ENCODE results near the gene FRMD5. TPM values are rescaled to one million over a fixed set of nuclear protein-coding genes. Genes with fewer than 3 reads are reported as not detected.

Gene FRMD5
- polyA plus RNA-seq, 1 donor from 2014 or later = 25.8 TPM

GRCh38 chr15:43913941-43914340 is 281.1 kb downstream of the FRMD5 start:
- no peak overlapping the region for H2AFZ ChIP-seq (ENCODE audit: low read depth, low read length)
- H3K4me3 ChIP-seq (ENCODE audit: low read length) = no peak overlapping the region
- no peaks in the 10 kb centered on the region for H3K9me3 ChIP-seq (ENCODE audit: low read length)
- H3K36me3 ChIP-seq (ENCODE audit: insufficient read depth, low read length) = no peaks in the 10 kb centered on the region
- TF ChIP-seq RAD21 (conservative IDR thresholded peaks at IDR 0.05) (no peak), EZH2 (IDR thresholded peaks at IDR 0.05; ENCODE audit: borderline replicate concordance, insufficient read depth, low read length, poor library complexity, severe bottlenecking) (no peak), POLR2AphosphoS5 (IDR thresholded peaks at IDR 0.05) (no peak), EP300 (conservative IDR thresholded peaks at IDR 0.05; ENCODE audit: poor library complexity, severe bottlenecking) (no peak), TAF1 (IDR thresholded peaks at IDR 0.05; ENCODE audit: low read depth) (no peak), MXI1 (conservative IDR thresholded peaks at IDR 0.05; ENCODE audit: poor library complexity, severe bottlenecking) (no peak), SMC3 (conservative IDR thresholded peaks at IDR 0.05; ENCODE audit: poor library complexity) (no peak), REST (IDR thresholded peaks at IDR 0.05; ENCODE audit: borderline replicate concordance) (no peak)
- TF ChIP-seq, protein P1, sequence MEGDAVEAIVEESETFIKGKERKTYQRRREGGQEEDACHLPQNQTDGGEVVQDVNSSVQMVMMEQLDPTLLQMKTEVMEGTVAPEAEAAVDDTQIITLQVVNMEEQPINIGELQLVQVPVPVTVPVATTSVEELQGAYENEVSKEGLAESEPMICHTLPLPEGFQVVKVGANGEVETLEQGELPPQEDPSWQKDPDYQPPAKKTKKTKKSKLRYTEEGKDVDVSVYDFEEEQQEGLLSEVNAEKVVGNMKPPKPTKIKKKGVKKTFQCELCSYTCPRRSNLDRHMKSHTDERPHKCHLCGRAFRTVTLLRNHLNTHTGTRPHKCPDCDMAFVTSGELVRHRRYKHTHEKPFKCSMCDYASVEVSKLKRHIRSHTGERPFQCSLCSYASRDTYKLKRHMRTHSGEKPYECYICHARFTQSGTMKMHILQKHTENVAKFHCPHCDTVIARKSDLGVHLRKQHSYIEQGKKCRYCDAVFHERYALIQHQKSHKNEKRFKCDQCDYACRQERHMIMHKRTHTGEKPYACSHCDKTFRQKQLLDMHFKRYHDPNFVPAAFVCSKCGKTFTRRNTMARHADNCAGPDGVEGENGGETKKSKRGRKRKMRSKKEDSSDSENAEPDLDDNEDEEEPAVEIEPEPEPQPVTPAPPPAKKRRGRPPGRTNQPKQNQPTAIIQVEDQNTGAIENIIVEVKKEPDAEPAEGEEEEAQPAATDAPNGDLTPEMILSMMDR (IDR thresholded peaks at IDR 0.05; ENCODE audit: poor library complexity, severe bottlenecking) = no peak
- H3F3A ChIP-seq (ENCODE audit: insufficient read depth, low read length, poor library complexity, severe bottlenecking) = no peaks in the 10 kb centered on the region
- H4K20me1 ChIP-seq (ENCODE audit: insufficient read depth) = no peaks in the 10 kb centered on the region
- no peaks in the 10 kb centered on the region for H3K27me3 ChIP-seq (ENCODE audit: insufficient read depth, low read depth, low read length)
- H3K79me2 ChIP-seq (replicated peaks; ENCODE audit: insufficient read depth, low read length) = no peaks in the 10 kb centered on the region
- no peak overlapping the region for H3K9ac ChIP-seq (ENCODE audit: low read length)
- no peak overlapping the region for H3K4me2 ChIP-seq (ENCODE audit: low read length)
- H3K9me2 ChIP-seq (ENCODE audit: insufficient read depth, low read length) = no peaks in the 10 kb centered on the region
- no peak overlapping the region for H3K27ac ChIP-seq (ENCODE audit: low read length)

DNA sequence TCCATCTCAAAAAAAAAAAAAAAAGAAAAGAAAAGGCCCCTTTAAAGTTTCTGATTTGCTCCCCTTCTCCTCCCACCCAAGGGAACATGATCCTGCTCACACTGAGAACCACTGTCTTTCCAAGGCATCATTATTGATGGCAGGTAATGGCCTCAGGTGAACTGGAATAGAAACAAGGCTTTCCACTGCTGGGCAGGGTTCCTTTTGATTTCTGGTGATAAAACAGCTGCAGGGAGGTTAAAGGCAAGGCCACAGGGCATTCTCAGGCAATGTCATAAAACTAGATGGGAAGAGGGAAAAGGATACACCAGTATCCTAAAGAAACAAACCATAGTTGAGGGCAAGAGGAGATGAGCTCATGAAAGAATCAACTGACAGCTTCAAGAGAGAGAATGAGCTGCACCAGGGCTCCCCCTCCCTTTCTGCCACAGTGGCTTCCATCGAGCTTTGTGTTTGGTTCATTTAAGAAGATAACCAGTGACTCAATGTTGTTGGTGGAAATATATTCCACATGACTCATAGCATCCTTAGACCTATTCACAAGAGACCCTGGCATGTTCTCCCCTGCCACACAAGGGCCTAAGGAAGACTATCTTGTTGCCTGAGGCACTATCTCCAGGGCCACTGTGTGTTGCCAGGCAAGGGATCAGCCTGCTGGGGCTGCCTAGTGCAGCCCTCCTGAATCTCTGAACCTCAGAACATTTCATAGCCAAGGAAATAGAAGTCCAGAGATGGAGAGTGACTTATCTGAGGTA is 281.9 kb downstream of the FRMD5 start:
- Histone ChIP-seq H3K27me3 (ENCODE audit: insufficient read depth, low read depth, low read length) (no peaks in the 10 kb centered on the region), H3K9me3 (ENCODE audit: low read length) (no peaks in the 10 kb centered on the region), H3K27ac (ENCODE audit: low read length) (no peak overlapping the region), H3F3A (ENCODE audit: insufficient read depth, low read length, poor library complexity, severe bottlenecking) (no peaks in the 10 kb centered on the region), H3K36me3 (ENCODE audit: insufficient read depth, low read length) (no peaks in the 10 kb centered on the region), H3K9me2 (ENCODE audit: insufficient read depth, low read length) (no peaks in the 10 kb centered on the region), H3K79me2 (replicated peaks; ENCODE audit: insufficient read depth, low read length) (no peaks in the 10 kb centered on the region), H3K9ac (ENCODE audit: low read length) (no peak overlapping the region), H4K20me1 (ENCODE audit: insufficient read depth) (no peaks in the 10 kb centered on the region), H3K4me2 (ENCODE audit: low read length) (no peak overlapping the region), H2AFZ (ENCODE audit: low read depth, low read length) (no peak overlapping the region), H3K4me3 (ENCODE audit: low read length) (no peak overlapping the region)
- TF ChIP-seq RAD21 (conservative IDR thresholded peaks at IDR 0.05) (no peak), SMC3 (conservative IDR thresholded peaks at IDR 0.05; ENCODE audit: poor library complexity) (no peak), MXI1 (conservative IDR thresholded peaks at IDR 0.05; ENCODE audit: poor library complexity, severe bottlenecking) (no peak), EP300 (conservative IDR thresholded peaks at IDR 0.05; ENCODE audit: poor library complexity, severe bottlenecking) (no peak)

Data from neural cell (in vitro differentiated cells).